ENCODE data around the gene KRTAP19-5. TPM values are rescaled to one million over a fixed set of nuclear protein-coding genes. Genes with fewer than 3 reads are reported as not detected.
"Not testable (repeated sequence)": the region's sequence is repeated elsewhere in the genome, so short reads cannot be mapped to it uniquely, and the experiment has no call there.

The KRTAP19-5 gene
- not detected in 2 replicates for total RNA-seq

GRCh38 chr21:30502041-30502440 is at the start of gene KRTAP19-5:
TSS of gene KRTAP19-5 (minus strand) at chr21:30502141. CDS start at chr21:30502090, 51 bp downstream.
- Mint-ChIP-seq H3K27me3 (no peaks in the 10 kb centered on the region), H3K4me1 (no peaks in the 10 kb centered on the region), H3K36me3 (ENCODE audit: low read depth) (no peaks in the 10 kb centered on the region), H3K4me3 (no peak within 1 kb of the TSS), H3K27ac (no peak within 1 kb of the TSS), H3K9me3 (no peaks in the 10 kb centered on the region)
- intact Hi-C loops (cut with micrococcal nuclease) = no loop called here
- DNase-seq = no peak

GRCh38 chr21:30541764-30542163 is 39.8 kb upstream of the KRTAP19-5 start, which contains the start of gene KRTAP19-6:
TSS of gene KRTAP19-6 (minus strand) at chr21:30541864. CDS start at chr21:30541833, 31 bp downstream.
- Mint-ChIP-seq H3K9me3 (no peaks in the 10 kb centered on the region), H3K4me3 (no peak within 1 kb of the TSS), H3K4me1 (no peaks in the 10 kb centered on the region), H3K27ac (no peak within 1 kb of the TSS), H3K27me3 (no peaks in the 10 kb centered on the region), H3K36me3 (ENCODE audit: low read depth) (no peaks in the 10 kb centered on the region)
- DNase-seq = no peak
- intact Hi-C loops (cut with micrococcal nuclease) = no loop called here

GRCh38 chr21:30518876-30519275 is 16.9 kb upstream of the KRTAP19-5 start:
- no peaks in the 10 kb centered on the region for H3K36me3 Mint-ChIP-seq (ENCODE audit: low read depth)
- H3K9me3 Mint-ChIP-seq = no peaks in the 10 kb centered on the region
- no peaks in the 10 kb centered on the region for H3K4me1 Mint-ChIP-seq
- intact Hi-C loops (cut with micrococcal nuclease) = no loop called here
- no peak for DNase-seq
- no peaks in the 10 kb centered on the region for H3K27me3 Mint-ChIP-seq
- H3K4me3 Mint-ChIP-seq = no peak overlapping the region
- no peak overlapping the region for H3K27ac Mint-ChIP-seq

GRCh38 chr21:30515681-30516080 is 13.7 kb upstream of the KRTAP19-5 start:
- intact Hi-C loops (cut with micrococcal nuclease) = no loop called here
- DNase-seq = no peak
- Mint-ChIP-seq H3K27me3 (no peaks in the 10 kb centered on the region), H3K4me3 (no peak overlapping the region), H3K36me3 (ENCODE audit: low read depth) (no peaks in the 10 kb centered on the region), H3K4me1 (no peaks in the 10 kb centered on the region), H3K27ac (no peak overlapping the region), H3K9me3 (no peaks in the 10 kb centered on the region)

- not testable (repeated sequence) for H3K36me3 Mint-ChIP-seq (ENCODE audit: low read depth); H3K27ac Mint-ChIP-seq; H3K27me3 Mint-ChIP-seq; H3K4me3 Mint-ChIP-seq; H3K4me1 Mint-ChIP-seq; H3K9me3 Mint-ChIP-seq
- DNase-seq = peak; percentile 58
- intact Hi-C loops (cut with micrococcal nuclease) = loop anchor here (1.0 to 5.0 kb wide), 2 partner anchors 228 to 582 kb away; no protein-coding TSS in a partner anchor
Observed at GRCh38 chr21:30505621-30506205, 3.8 kb upstream of the KRTAP19-5 start.

- no peaks in the 10 kb centered on the region for H3K9me3 Mint-ChIP-seq
- H3K36me3 Mint-ChIP-seq (ENCODE audit: low read depth) = no peaks in the 10 kb centered on the region
- DNase-seq = no peak
- H3K27me3 Mint-ChIP-seq = no peaks in the 10 kb centered on the region
- no peaks in the 10 kb centered on the region for H3K4me1 Mint-ChIP-seq
- intact Hi-C loops (cut with micrococcal nuclease) = no loop called here
- no peak within 1 kb of the TSS for H3K4me3 Mint-ChIP-seq
- H3K27ac Mint-ChIP-seq = no peak within 1 kb of the TSS
Observed at GRCh38 chr21:30497065-30497464, 4.9 kb downstream of the KRTAP19-5 start, which contains the start of gene KRTAP19-4. TSS of gene KRTAP19-4 (minus strand) at chr21:30497165. CDS start at chr21:30497110, 55 bp downstream.

GRCh38 chr21:30491963-30492428 is 9.9 kb downstream of the KRTAP19-5 start, which contains the start of gene KRTAP19-3:
TSS of gene KRTAP19-3 (minus strand) at chr21:30492013. CDS start at chr21:30491957, 56 bp downstream.
- H3K27me3 Mint-ChIP-seq = no peaks in the 10 kb centered on the region
- DNase-seq = no peak

GRCh38 chr21:30487336-30487735 is 14.6 kb downstream of the KRTAP19-5 start, which contains the start of gene KRTAP19-2:
TSS of gene KRTAP19-2 (minus strand) at chr21:30487436. CDS start at chr21:30487348, 88 bp downstream.
- Mint-ChIP-seq H3K4me3 (no peak within 1 kb of the TSS), H3K27me3 (no peaks in the 10 kb centered on the region), H3K4me1 (no peaks in the 10 kb centered on the region), H3K36me3 (ENCODE audit: low read depth) (no peaks in the 10 kb centered on the region), H3K27ac (no peak within 1 kb of the TSS), H3K9me3 (peaks cover 15% of the 10 kb centered on the region)
- intact Hi-C loops (cut with micrococcal nuclease) = no loop called here
- DNase-seq = no peak

More at GRCh38 chr21:30491963-30492428, 9.9 kb downstream of the KRTAP19-5 start, which contains the start of gene KRTAP19-3:
- no peak within 1 kb of the TSS for H3K4me3 Mint-ChIP-seq
- H3K27ac Mint-ChIP-seq = no peak within 1 kb of the TSS
- no peaks in the 10 kb centered on the region for H3K36me3 Mint-ChIP-seq (ENCODE audit: low read depth)
- H3K4me1 Mint-ChIP-seq = no peaks in the 10 kb centered on the region
- H3K9me3 Mint-ChIP-seq = peaks cover 6% of the 10 kb centered on the region
- intact Hi-C loops (cut with micrococcal nuclease) = no loop called here

- no peaks in the 10 kb centered on the region for H3K36me3 Mint-ChIP-seq (ENCODE audit: low read depth)
- no peak for DNase-seq
- H3K27me3 Mint-ChIP-seq = no peaks in the 10 kb centered on the region
- H3K9me3 Mint-ChIP-seq = peaks cover 15% of the 10 kb centered on the region
- no peak overlapping the region for H3K27ac Mint-ChIP-seq
- no peak overlapping the region for H3K4me3 Mint-ChIP-seq
- H3K4me1 Mint-ChIP-seq = no peaks in the 10 kb centered on the region
- intact Hi-C loops (cut with micrococcal nuclease) = no loop called here
Observed at GRCh38 chr21:30486180-30486579, 15.8 kb downstream of the KRTAP19-5 start.

GRCh38 chr21:30482130-30482529 is 19.8 kb downstream of the KRTAP19-5 start:
- no peak for DNase-seq
- no peak overlapping the region for H3K27ac Mint-ChIP-seq
- no peaks in the 10 kb centered on the region for H3K27me3 Mint-ChIP-seq
- H3K4me1 Mint-ChIP-seq = no peaks in the 10 kb centered on the region
- H3K36me3 Mint-ChIP-seq (ENCODE audit: low read depth) = no peaks in the 10 kb centered on the region
- H3K4me3 Mint-ChIP-seq = no peak overlapping the region
- intact Hi-C loops (cut with micrococcal nuclease) = no loop called here
- peaks cover 10% of the 10 kb centered on the region for H3K9me3 Mint-ChIP-seq

- no peaks in the 10 kb centered on the region for H3K36me3 Mint-ChIP-seq (ENCODE audit: low read depth)
- intact Hi-C loops (cut with micrococcal nuclease) = no loop called here
Observed at GRCh38 chr21:30480145-30480544, 21.8 kb downstream of the KRTAP19-5 start, which contains the start of gene KRTAP19-1. TSS of gene KRTAP19-1 (minus strand) at chr21:30480367. CDS start at chr21:30480317, 50 bp downstream.

GRCh38 chr21:30479259-30479658 is 22.7 kb downstream of the KRTAP19-5 start:
- no peaks in the 10 kb centered on the region for H3K4me1 Mint-ChIP-seq
- H3K4me3 Mint-ChIP-seq = no peak overlapping the region
- H3K9me3 Mint-ChIP-seq = no peaks in the 10 kb centered on the region
- intact Hi-C loops (cut with micrococcal nuclease) = no loop called here
- H3K27me3 Mint-ChIP-seq = no peaks in the 10 kb centered on the region
- no peaks in the 10 kb centered on the region for H3K36me3 Mint-ChIP-seq (ENCODE audit: low read depth)
- DNase-seq = no peak
- no peak overlapping the region for H3K27ac Mint-ChIP-seq

More at GRCh38 chr21:30480145-30480544, 21.8 kb downstream of the KRTAP19-5 start, which contains the start of gene KRTAP19-1:
- no peak for DNase-seq
- Mint-ChIP-seq H3K9me3 (peaks cover under 1% of the 10 kb centered on the region), H3K4me3 (no peak within 1 kb of the TSS), H3K27me3 (no peaks in the 10 kb centered on the region), H3K27ac (no peak within 1 kb of the TSS), H3K4me1 (no peaks in the 10 kb centered on the region)

- no peaks in the 10 kb centered on the region for H3K9me3 Mint-ChIP-seq
- no peaks in the 10 kb centered on the region for H3K4me1 Mint-ChIP-seq
- no peaks in the 10 kb centered on the region for H3K27me3 Mint-ChIP-seq
- no peak overlapping the region for H3K27ac Mint-ChIP-seq
- H3K36me3 Mint-ChIP-seq (ENCODE audit: low read depth) = no peaks in the 10 kb centered on the region
- DNase-seq = no peak
- no peak overlapping the region for H3K4me3 Mint-ChIP-seq
- intact Hi-C loops (cut with micrococcal nuclease) = no loop called here
Observed at GRCh38 chr21:30478004-30478403, 23.9 kb downstream of the KRTAP19-5 start.

GRCh38 chr21:30468900-30469714 is 32.8 kb downstream of the KRTAP19-5 start:
- Mint-ChIP-seq H3K9me3 (no peaks in the 10 kb centered on the region), H3K36me3 (ENCODE audit: low read depth) (no peaks in the 10 kb centered on the region), H3K4me1 (no peaks in the 10 kb centered on the region), H3K27me3 (no peaks in the 10 kb centered on the region), H3K4me3 (no peak overlapping the region), H3K27ac (no peak overlapping the region)
- DNase-seq = no peak
- intact Hi-C loops (cut with micrococcal nuclease) = no loop called here

Measured in activated CD4-positive, alpha-beta T cell treated with anti-CD3 and anti-CD28 coated beads, Interleukin-2, amount 10 ng/mL, durations not matched to agents 24 days and 14 days (primary cell).